NCI-H2081 (cell line): Measurements from ENCODE around the gene ADGRD2.
"Not testable (repeated sequence)": the region's sequence is repeated elsewhere in the genome, so short reads cannot be mapped to it uniquely, and the experiment has no call there.

ENCODE experiments used
- DNase-seq, 2 experiments: peaks; one replicate each; lab custom pipeline; 2025; lab: John Stamatoyannopoulos, UW

ADGRD2 gene, protein sequence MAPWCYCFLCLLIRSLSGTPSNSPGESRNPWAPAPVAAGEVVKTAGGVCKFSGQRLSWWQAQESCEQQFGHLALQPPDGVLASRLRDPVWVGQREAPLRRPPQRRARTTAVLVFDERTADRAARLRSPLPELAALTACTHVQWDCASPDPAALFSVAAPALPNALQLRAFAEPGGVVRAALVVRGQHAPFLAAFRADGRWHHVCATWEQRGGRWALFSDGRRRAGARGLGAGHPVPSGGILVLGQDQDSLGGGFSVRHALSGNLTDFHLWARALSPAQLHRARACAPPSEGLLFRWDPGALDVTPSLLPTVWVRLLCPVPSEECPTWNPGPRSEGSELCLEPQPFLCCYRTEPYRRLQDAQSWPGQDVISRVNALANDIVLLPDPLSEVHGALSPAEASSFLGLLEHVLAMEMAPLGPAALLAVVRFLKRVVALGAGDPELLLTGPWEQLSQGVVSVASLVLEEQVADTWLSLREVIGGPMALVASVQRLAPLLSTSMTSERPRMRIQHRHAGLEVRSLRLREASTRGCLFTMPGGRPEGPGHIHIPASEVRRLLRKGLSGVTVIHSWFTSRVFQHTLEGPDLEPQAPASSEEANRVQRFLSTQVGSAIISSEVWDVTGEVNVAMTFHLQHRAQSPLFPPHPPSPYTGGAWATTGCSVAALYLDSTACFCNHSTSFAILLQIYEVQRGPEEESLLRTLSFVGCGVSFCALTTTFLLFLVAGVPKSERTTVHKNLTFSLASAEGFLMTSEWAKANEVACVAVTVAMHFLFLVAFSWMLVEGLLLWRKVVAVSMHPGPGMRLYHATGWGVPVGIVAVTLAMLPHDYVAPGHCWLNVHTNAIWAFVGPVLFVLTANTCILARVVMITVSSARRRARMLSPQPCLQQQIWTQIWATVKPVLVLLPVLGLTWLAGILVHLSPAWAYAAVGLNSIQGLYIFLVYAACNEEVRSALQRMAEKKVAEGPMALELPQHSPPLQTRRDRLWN

DNA sequence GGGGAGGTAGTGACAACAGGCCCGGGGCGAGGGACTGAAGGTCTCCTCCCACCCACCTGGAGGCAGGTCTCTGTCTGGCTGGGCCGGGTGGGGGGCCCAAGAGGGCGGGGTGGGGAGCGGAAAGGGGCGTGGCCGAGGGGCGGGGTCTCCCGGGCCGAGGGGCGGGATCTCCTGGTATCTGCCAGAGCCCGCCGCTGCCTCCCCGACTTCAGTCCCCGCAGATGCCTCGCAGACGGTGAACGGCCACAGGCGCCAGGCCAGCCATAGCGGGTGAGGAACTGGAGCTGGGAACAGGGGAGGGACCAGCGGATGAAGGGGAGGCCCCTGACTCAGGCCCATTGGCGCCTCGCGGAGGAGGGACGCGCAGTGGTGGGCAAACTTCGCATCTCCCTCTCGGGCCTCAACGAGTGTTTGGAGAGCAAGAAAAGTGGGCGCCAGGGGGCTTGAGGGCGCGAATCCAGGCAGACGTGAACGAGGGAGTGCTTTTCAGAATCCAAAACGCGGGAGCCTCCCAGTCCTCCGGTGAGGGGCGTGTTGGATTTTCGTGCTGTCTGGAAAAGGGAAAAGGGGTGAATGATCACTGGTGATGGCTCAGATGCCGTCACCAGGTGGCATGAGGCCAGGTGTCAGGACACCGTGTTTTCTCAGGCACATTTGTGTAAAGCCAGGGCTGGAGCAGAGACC, at the start of gene ADGRD2:
Gene ADGRD2, plus strand, starts transcription at position 211 of the 684 bp plus-strand sequence. CDS start 1,216 bp downstream, outside the sequence.
- peak; percentile 4 to 23 for DNase-seq

DNA sequence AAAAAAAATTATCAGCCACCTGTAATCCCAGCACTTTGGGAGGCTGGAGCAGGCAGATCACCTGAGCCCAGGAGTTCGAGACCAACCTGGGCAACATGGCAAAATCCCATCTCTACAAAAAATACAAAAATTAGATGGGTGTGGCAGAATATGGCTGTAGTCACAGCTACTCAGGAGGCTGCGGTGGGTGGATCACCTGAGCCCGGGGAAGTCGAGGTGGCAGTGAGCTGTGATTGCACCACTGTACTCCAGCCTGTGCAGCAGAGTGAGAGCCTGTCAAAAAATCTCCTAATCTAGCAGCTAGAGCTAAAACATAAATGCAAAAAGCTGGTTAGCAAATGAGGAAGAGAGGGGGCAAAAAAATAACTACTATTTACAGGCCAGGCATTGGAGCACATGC, 47.0 kb upstream of the ADGRD2 start:
- DNase-seq, result no peak

DNA sequence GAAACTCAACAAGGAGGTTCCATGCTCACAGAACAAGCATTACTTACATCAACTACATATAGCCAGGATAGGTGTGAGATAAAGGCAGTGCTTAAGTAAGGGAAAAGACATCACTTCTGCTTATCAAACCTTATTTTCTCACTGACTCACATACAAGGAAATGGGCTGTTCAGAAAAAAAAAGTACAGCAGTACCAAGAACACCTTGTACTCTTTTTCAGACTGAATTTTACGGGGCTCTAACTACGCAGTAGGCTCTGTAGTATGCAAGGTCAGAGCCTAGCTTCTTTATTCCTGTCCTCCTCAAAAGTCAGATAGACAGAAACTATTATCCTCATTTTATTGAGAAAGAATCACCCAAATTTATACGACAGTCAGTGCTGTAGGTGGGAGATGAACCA, 40.8 kb upstream of the ADGRD2 start:
- no peak for DNase-seq

DNA sequence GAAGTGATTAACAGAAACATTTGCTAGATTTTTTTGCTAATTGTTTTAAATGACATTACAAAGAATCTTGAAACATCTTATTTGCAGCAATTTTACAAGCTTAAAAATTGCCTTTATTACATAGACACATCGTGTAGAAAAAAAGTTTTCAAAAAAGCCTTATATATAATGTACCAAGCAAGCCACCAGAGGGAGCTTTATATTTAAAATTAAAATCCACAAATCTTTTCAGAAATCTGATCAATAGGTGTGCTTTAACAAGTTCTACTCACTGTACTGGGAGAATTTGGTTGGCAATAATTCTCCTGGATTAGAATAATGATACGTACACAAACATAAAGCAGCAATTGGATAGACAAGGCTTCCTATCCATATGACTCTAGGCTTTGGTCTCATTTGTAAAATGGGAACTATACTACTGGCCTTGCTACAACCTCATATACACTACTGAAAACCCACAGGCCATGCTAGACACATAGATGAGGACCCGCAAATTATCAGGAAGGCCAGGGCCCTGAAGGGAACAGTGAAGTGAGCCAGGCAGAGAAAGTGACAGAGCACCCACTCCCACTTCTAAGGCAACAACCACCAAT, 39.8 kb upstream of the ADGRD2 start:
- DNase-seq, result no peak

DNA sequence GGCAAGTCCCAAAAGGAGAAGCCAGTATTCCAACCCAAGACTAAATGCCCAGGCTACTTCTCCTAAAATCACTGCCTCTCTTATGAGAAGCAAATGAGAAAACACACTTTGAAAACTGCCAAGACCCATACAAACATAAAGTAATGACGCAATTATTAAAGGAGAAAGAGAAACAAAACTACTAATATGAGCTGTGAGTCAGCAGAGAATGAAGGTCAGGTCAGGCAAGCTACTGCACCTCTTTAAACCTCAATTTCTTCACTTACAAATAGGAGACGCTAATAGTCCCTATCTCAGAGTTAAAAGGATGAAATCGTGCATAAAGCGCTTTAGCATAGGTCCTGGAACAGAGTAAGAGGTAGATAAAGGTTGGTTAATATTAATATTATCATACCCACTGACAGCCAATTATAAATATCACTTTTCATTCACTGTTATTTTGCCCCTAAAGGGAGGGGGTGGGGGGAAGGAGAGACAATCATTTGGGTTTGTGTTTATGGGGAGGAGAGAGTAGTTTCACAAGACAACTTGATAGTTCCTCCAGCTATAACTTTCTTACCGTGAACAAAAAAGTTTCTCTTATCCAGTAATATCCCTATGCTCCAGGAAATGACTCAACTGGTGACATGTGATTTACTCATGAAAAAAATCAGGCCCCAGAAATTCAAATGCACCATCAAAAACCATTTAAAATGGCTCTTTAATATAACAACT, 38.6 kb upstream of the ADGRD2 start:
- DNase-seq, result no peak

DNA sequence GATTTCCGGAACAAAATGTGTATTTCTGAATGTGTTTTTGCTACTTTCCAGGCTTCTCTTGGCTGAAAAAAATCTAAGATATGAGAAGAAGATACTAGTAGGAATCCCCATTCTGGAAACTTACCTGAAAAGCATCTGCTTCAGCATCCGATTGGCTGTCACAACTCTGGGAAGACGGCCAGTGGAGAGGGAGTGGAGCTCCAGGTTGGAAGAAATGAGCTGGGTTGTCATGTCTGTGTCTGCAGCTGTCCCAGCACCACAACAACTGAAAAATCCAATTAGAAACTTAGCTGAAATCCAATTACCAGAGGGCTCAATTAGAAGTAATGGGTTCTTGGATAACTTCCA, 38.0 kb upstream of the ADGRD2 start:
- no peak for DNase-seq

DNA sequence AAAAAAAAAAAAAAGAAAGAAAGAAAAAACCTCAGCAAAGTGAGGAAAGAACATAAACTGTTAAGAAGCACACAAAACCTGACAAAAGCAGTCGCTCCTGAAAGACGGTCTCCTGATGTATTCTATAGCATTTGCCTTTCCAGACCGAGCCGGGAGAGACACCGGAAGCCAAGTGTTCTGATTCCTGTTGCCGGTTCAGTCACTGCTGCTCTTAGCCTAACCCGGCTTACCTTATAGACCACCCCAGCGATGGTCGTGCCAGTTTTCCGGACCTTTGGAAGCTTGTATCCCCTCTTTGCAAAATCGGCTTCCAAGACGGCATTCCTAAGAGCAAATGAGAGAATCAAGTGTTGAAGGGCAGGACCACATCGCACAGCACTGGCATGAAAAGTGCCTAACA, 35.6 kb upstream of the ADGRD2 start:
- DNase-seq, result peak in 1 of 2 experiments; percentile 4

DNA sequence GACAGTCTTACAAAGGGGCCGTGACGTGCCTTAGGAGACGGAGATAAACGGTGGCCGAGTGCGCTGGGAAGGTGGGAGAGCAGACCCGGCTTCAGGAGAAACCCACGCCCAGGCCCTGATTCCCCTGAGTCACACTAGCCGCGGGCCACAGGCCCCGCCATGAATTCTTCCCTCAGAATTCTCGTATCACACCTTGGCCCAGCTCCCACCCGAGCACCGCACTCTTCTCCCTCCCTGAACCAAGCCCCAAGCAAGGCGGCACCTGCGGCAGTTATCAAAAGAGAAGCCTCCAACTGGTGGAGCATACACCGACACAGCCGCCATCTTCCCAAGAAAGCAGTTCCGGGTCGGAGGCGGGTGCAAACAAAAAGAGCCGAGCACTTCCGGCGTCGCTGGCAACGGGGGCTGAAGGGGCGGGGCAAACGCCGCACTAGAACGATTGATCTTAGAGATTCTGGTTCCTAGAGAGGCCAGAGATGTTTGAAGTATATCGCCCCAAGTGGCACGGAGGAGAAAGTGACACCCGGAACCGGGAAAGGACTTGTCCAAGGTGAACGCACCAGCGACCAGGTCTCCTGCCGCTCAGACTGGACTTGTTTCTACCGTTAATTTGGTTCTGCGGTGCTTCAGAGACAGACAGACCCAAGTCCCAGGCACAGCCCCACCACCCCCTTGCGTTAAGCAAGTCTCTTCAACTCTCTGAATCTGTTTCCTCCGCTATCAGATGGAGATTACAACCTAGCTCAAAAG, 35.0 kb upstream of the ADGRD2 start, which contains the start of gene PSMB7:
Gene PSMB7, minus strand, starts transcription at position 341 of the 750 bp plus-strand sequence. Its CDS starts 17 bp downstream, at position 324.
- DNase-seq, result peak; percentile 96 to 97

DNA sequence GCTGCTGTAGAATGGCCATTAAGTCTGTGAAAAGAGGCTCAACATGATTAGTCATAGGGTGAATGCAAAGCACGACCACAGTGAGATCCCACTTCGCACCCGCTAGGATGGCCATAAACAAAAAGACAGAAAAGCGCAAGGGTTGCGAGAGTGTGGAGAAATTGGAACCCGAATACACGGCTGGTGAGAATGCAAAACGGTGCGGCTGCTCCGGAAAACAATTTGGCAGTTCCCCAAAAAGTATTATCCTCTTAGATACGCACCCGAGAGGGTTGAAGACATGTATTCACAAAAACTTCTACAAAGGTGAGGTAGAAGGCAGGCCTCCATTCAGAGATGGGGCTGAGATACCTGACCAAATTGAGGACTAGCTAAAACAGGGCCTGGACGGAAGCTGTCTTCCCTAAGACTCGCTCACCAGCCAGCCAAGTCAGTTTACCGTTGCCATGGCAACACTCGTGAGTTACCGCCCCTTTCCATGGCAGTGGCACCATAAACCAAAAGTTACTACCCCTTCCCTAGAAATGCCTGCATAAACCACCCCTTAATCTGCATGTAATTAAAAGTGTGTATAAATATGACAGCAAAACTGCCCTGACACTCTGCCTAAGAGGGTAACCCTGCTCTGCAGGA, 34.3 kb upstream of the ADGRD2 start:
- DNase-seq, result no peak

DNA sequence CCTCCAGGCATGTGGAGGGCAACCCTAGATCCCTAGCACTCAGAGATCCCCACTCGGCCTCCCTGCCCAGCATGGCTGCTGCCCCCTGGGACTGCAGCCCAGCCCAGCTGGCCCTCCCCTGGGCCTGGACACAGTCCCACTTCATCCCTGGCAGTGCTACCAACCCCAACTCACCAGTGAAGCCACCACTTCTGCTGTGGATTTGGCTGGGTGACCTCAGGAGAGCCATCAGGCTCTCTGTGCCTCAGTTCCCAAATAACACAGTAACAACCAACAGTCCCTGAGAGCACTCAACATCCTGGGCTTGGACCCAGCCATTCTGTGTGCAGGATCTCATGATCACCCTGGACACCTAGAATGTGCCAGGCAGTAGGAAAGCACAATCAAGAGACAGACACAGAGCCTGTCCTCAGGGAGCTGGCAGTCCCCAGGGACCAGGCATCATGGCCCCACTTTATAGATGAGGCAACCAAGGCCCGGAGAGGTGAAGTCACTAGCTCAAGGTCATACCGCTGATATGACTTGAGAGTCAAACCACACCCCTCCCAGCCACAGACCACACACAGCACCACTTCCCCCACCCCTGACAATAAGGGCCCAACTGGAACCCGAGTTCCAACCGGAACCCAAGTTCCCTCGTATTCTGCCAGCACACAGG, 30.3 kb upstream of the ADGRD2 start:
- DNase-seq, result no peak

DNA sequence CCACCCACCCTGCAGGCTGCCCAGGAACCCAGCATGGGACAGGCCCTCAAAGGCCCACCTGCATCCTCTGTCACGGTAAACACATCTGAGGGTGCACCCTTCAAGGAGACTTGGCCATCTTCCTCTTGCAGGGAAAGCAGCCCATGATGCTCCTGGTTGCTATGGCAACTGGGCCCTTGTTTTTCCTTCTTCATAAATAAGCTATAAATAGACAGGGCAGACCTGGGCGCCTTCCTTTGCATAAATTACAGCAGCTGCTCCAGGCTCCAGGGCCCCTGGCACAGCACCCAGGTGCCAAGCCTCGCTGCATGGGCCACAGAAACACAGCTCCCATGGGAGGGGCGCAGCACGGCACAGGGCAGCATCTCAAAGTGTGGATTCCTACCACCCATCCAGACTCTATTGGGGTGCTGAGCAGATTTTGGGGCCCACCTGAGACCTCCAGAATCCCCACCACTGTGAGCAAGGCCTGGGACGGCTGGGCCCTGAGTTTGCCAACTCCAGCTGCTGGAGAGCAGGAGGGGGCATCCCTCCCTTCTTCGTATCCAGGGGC, 29.2 kb upstream of the ADGRD2 start:
- DNase-seq, result peak; percentile 89 to 95

DNA sequence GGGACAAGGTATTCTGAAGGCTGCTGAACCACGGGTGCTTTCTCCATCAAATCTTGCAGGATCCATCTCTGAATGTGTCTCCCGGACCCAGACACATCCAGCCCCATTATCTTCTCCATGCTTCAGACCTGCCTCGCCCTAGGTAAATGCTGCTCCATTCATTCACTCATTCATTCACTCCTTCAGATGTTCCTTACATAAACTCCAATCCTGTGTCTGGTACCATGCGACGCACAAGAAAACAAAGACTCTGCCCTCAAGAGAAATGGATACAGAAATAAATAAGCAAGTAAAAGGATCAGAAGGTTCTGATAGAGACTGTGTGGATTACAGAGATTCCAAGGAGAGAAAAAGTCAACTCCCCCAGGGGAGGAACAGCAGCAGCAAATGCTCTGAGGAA, 27.1 kb upstream of the ADGRD2 start:
- DNase-seq, result no peak

DNA sequence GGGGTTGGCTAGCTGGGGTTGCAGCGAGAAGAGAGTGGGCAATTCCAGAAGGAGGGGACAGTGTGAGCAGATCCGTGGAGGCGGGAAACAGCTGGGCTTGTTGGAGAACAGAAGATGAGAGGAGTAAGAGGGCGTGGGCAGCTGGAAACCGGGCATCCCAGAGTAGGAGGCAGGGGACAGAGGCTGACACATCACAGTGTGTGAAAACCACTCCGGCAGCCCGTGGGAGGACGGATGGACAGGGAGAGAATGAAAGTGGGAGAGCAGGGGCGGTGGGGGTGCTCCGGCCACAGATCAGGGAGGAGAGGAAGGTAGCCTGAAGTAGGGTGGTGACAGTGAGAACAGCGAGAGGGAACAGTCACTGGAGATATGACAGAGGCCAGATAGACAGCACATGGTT, 26.7 kb upstream of the ADGRD2 start:
- no peak for DNase-seq

DNA sequence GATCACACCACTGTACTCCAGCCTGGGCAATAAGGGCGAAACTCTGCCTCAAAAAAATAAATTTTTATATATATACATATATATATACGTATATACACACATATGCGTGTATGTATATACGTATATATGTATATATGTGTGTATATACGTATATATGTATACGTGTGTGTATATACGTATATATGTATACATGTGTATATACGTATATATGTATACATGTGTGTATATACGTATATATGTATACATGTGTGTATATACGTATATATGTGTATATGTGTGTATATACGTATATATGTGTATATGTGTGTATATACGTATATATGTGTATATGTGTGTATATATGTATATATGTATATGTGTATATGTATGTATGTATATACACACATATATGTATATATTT, 24.5 kb upstream of the ADGRD2 start:
- DNase-seq, result not testable (repeated sequence)

DNA sequence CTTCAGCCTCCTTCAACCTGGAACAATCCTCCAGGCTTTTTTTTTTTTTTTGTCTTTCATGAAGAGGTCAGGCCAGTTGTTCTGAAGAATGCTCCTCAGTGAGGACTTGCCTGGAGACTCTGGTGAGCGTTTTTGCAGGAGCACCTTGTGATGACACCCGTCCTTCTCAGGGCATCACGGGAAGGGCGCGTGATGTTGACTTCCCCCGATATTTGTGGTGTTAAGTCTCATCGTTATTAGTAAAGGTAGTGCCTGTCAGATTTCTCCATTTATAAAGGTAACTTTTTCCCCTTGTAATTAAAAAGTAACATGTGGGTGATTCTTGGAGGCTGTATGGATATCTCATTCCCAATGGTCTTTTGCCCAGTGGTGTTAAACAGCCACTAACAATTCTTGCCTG, 23.9 kb upstream of the ADGRD2 start:
- DNase-seq, result no peak

DNA sequence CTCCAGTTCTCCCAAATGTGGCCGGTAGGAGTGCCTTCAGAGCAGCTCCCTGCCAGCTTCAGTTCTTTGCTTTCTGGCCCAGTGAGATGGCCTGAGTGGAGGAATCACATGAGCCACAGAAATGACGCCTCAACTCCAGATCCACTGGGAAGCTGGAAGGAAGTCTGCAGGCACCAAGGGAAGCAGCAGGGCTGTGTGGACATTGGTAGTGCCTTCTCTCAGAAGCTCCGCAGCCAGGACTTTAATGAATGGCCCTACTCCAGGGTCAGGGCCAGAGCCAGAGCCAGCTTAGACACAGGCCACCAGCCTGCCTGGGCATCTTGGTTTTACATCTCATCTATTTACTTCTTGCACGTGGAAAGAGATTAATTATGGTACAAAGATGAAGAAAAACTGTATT, 23.0 kb upstream of the ADGRD2 start:
- no peak for DNase-seq

DNA sequence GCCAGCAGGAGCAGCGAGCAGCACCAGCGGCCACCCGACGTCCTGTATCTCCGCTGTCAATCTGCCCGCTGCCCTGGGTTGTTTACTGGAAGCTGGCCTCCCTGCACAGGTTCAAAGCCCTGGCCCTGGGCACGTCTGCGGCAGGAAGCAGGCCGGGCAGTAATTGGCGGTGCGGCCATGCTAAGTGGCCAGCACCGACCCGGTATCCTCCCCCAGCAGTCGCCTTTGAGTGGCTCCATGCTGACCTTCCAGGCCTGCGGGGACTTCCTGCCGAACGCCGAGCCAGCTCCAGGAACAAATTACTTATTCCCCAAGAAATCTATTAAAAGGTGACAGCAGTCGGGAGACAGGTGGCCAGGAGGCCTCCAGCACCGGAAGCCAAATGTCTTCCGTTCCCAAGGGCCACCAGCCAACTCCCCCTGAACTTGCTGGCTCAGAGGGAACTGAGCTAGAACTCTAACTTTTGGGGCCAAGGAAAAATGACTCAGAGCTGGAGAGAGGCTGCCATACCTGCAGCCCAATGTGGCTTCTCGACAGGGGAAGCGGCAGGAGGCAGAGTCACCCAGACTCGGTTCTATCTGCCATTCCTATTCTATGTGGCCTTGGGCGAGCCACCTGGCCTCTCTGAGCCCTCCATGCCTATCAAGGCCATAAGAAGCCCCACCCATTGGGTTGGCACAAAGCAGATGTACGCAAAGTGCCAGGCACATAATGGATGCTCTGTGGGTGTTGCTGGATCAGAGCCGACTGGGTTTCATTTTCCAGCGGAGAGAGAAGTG, 21.3 kb upstream of the ADGRD2 start:
- peak; percentile 71 to 90 for DNase-seq

DNA sequence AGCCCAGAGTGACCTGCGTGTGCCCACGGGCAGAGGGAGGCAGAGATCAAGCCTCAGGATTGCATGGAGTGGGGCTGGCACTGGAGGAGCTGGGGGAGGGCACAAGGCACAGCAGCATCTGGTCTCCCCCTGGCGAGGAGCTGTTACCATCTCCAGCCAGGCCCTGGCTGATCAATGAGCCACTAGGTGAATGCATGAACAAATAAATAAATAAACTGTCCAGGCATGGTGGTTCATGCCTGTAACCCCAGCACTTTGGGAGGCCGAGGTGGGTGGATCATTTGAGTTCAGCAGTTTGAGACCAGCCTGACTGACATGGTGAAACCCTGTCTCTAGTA, 20.8 kb upstream of the ADGRD2 start:
- DNase-seq, result no peak
